Mesothelial cell of epicardium (in vitro differentiated cells): ENCODE results near the gene PRCP. TPM values are rescaled to one million over a fixed set of nuclear protein-coding genes. Genes with fewer than 3 reads are reported as not detected.
"Not testable (repeated sequence)": the region's sequence is repeated elsewhere in the genome, so short reads cannot be mapped to it uniquely, and the experiment has no call there.

Experiments used
- DNase-seq, 2 experiments: peaks; one replicate each; pipeline ENCODE4 v3.0.0; 2021; ENCODE audit warnings: low spot score in 2 of 2; ENCODE audit not compliant: unreplicated experiment in 2 of 2
- H3K27ac Mint-ChIP-seq: 2 replicates; pipeline ENCODE4 v1.8.0; 2021; ENCODE audit warnings: mixed read lengths
- H3K27me3 Mint-ChIP-seq: 2 replicates; pipeline ENCODE4 v1.8.0; 2021; ENCODE audit warnings: low read depth, mixed read lengths
- H3K36me3 Mint-ChIP-seq: 2 replicates; pipeline ENCODE4 v1.8.0; 2021; ENCODE audit warnings: mixed read lengths
- H3K4me1 Mint-ChIP-seq: 2 replicates; pipeline ENCODE4 v1.8.0; 2021; ENCODE audit warnings: mixed read lengths
- H3K4me3 Mint-ChIP-seq: 2 replicates; pipeline ENCODE4 v1.8.0; 2021; ENCODE audit warnings: mild to moderate bottlenecking, moderate library complexity, mixed read lengths
- H3K9me3 Mint-ChIP-seq: 2 replicates; pipeline ENCODE4 v1.8.0; 2021; ENCODE audit warnings: mixed read lengths
- CTCF ChIP-seq: fragments of 200-600 bp; sonication (generic); IDR thresholded peaks from one replicate; pipeline ENCODE4 v1.5.0; 2021; ENCODE audit warnings: antibody characterized with exemption; ENCODE audit not compliant: unreplicated experiment
- total RNA-seq: library from RNA; stranded (reverse); gene quantifications from 3 replicates; pipeline ENCODE4 v1.2.1, GENCODE V29; 2021

Gene PRCP
- 66.6 to 68.3 TPM (median 67.4 TPM) in 3 replicates for total RNA-seq

- peak within 1 kb of the TSS; percentile 96 for H3K4me3 Mint-ChIP-seq
- no peaks in the 10 kb centered on the region for H3K9me3 Mint-ChIP-seq
- no peaks in the 10 kb centered on the region for H3K36me3 Mint-ChIP-seq
- H3K27me3 Mint-ChIP-seq = no peaks in the 10 kb centered on the region
- peak; percentile 67 to 83 for DNase-seq
- TF ChIP-seq CTCF = no peak
- H3K4me1 Mint-ChIP-seq = peaks cover 29% of the 10 kb centered on the region
- H3K27ac Mint-ChIP-seq = peak within 1 kb of the TSS; percentile 97
Observed at GRCh38 chr11:82900277-82901164, at the start of gene PRCP. Gene PRCP, minus strand, starts transcription at chr11:82900430. Its CDS starts 28 bp downstream, at chr11:82900402.

DNA sequence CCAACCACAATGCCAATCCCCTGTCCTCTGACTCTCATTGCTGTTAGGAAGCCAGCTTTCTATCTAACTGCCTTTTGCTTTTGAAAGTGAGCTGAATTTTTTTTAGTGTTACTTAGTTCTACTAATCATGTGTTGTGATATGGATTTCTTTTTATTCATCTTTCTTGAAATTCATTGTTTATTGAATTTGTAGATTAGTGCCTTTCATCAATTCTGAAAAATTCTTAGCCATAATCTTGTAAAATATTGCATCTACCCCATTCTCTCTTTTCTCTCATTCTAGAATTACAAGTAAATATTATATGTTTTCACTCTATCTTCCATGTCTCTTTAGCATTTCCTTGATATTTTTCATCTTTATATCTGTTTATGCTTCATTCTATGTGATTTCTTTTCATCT lies 49.1 kb upstream of the PRCP start:
- H3K27me3 Mint-ChIP-seq = no peaks in the 10 kb centered on the region
- TF ChIP-seq CTCF = no peak
- no peaks in the 10 kb centered on the region for H3K36me3 Mint-ChIP-seq

GRCh38 chr11:82945682-82946081 lies 45.5 kb upstream of the PRCP start:
- H3K27ac Mint-ChIP-seq = no peak overlapping the region
- no peaks in the 10 kb centered on the region for H3K36me3 Mint-ChIP-seq
- DNase-seq = no peak
- H3K9me3 Mint-ChIP-seq = peaks cover 21% of the 10 kb centered on the region
- no peak for TF ChIP-seq CTCF
- H3K27me3 Mint-ChIP-seq = no peaks in the 10 kb centered on the region
- H3K4me1 Mint-ChIP-seq = no peaks in the 10 kb centered on the region
- no peak overlapping the region for H3K4me3 Mint-ChIP-seq

More for the DNA sequence above, 49.1 kb upstream of the PRCP start:
- Mint-ChIP-seq H3K4me1 (no peaks in the 10 kb centered on the region), H3K27ac (no peak overlapping the region), H3K9me3 (peaks cover 24% of the 10 kb centered on the region), H3K4me3 (no peak overlapping the region)
- DNase-seq = no peak

GRCh38 chr11:82945041-82945440 lies 44.8 kb upstream of the PRCP start:
- peaks cover 23% of the 10 kb centered on the region for H3K9me3 Mint-ChIP-seq
- H3K27me3 Mint-ChIP-seq, DNase-seq, H3K27ac Mint-ChIP-seq, H3K4me3 Mint-ChIP-seq, H3K4me1 Mint-ChIP-seq, H3K36me3 Mint-ChIP-seq: not testable (repeated sequence)

GRCh38 chr11:82944198-82944597 lies 44.0 kb upstream of the PRCP start:
- Mint-ChIP-seq H3K9me3 (peaks cover 22% of the 10 kb centered on the region), H3K36me3 (no peaks in the 10 kb centered on the region), H3K4me1 (no peaks in the 10 kb centered on the region), H3K27me3 (no peaks in the 10 kb centered on the region), H3K27ac (no peak overlapping the region), H3K4me3 (no peak overlapping the region)
- no peak for DNase-seq
- no peak for TF ChIP-seq CTCF

GRCh38 chr11:82943430-82943829 lies 43.2 kb upstream of the PRCP start:
- not testable (repeated sequence) for H3K4me1 Mint-ChIP-seq, H3K27me3 Mint-ChIP-seq, DNase-seq, H3K27ac Mint-ChIP-seq, H3K4me3 Mint-ChIP-seq, H3K36me3 Mint-ChIP-seq
- H3K9me3 Mint-ChIP-seq = peaks cover 21% of the 10 kb centered on the region
